ENCODE results near the gene VIPR2. TPM values are rescaled to one million over a fixed set of nuclear protein-coding genes. Genes with fewer than 3 reads are reported as not detected.

The VIPR2 gene
- total and polyA plus RNA-seq, 2 experiments from 2014 or later: 1.3 to 2.7 TPM

DNA sequence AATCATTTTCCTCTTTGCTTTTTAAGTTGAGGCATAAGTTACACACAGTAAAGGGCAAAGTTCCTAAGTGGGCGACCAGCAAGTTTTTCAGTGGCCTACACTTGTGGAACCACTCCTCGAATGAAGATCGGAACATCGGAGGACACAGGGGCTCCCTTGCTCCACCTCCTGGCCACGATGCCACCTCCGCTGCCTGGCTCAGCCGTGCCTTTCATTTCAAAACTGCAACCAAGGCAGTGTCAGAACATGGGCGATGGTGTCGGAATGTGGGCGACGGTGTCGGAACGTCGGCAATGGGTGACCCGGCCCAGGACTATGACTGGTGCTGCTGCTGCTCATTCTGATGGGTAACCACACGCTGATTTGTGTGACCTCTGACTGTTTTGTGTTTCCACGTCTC, 9.6 kb upstream of the VIPR2 start (continued):
- TF ChIP-seq ZNF462 (CRISPR knock-in tag; IDR thresholded peaks at IDR 0.05): no peak

DNA sequence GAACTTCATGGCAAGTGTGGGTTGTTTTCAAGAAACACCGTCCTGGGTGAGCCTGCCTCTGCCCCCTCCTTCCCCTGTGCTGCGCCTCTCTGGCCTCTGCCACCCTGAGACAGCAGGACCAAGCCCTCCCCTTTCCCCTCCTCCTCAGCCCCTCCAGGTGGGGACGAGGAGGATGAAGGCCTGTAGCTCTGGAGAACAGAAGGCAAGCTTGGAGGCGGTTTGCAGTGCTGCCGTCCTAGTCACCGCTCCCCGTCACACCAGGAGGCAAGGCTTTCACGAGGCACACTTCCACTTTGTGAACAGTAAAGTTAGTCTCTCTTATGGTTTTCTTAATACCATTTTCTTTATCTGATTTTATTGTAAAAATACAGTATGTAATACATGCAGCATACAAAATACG, 8.8 kb upstream of the VIPR2 start:
- no peaks in the 10 kb centered on the region for H3K9me2 ChIP-seq (ENCODE audit: insufficient read depth)
- ATAC-seq (no peak), DNase-seq (ENCODE audit: low spot score) (no peak)
- no peaks in the 10 kb centered on the region for H3K36me3 ChIP-seq (ENCODE audit: insufficient read depth)
- Mint-ChIP-seq H3K36me3 (ENCODE audit: low read depth) (peaks cover 2% of the 10 kb centered on the region; the same call in 1 of the 3 replicates), H3K4me3 (no peak overlapping the region), H3K27me3 (ENCODE audit: insufficient read depth, low read depth, poor library complexity) (peaks cover 6% of the 10 kb centered on the region), H3K27ac (no peak overlapping the region), H3K4me1 (no peaks in the 10 kb centered on the region), H3K9me3 (peaks cover 74% of the 10 kb centered on the region)
- no peaks in the 10 kb centered on the region for H3F3A ChIP-seq (replicated peaks; ENCODE audit: low read depth)
- H3K4me3 ChIP-seq: no peak overlapping the region
- H4K20me1 ChIP-seq (replicated peaks; ENCODE audit: insufficient read depth): no peaks in the 10 kb centered on the region
- no peaks in the 10 kb centered on the region for H3K4me1 ChIP-seq (ENCODE audit: insufficient read depth)
- TF ChIP-seq NANOG (IDR thresholded peaks at IDR 0.05; ENCODE audit: borderline replicate concordance): no peak
- TF ChIP-seq EZH2 (IDR thresholded peaks at IDR 0.05; ENCODE audit: low read depth, unreplicated experiment): no peak
- no peak for TF ChIP-seq ZNF331 (CRISPR knock-in tag; IDR thresholded peaks at IDR 0.05; ENCODE audit: low read depth)
- TF ChIP-seq ETS1 (IDR thresholded peaks at IDR 0.05): no peak
- TF ChIP-seq POLR2AphosphoS5 (IDR thresholded peaks at IDR 0.05; ENCODE audit: low read depth): no peak
- TF ChIP-seq STAT1 (IDR thresholded peaks at IDR 0.05; ENCODE audit: unreplicated experiment): no peak
- TF ChIP-seq REST (IDR thresholded peaks at IDR 0.05; ENCODE audit: unreplicated experiment): no peak
- no peak for TF ChIP-seq JUNB (IDR thresholded peaks at IDR 0.05; ENCODE audit: unreplicated experiment)
- TF ChIP-seq CTCF (conservative IDR thresholded peaks at IDR 0.05; ENCODE audit: low read depth in 2 of 2): no peak
- no peak for TF ChIP-seq ZNF114 (CRISPR knock-in tag; IDR thresholded peaks at IDR 0.05)
- no peak for TF ChIP-seq CREB1 (CRISPR knock-in tag; IDR thresholded peaks at IDR 0.05; ENCODE audit: low read depth)
- no peak overlapping the region for H2AFZ ChIP-seq
- no peaks in the 10 kb centered on the region for H3K27me3 ChIP-seq (ENCODE audit: insufficient read depth)
- no peak overlapping the region for H3K27ac ChIP-seq (ENCODE audit: low read depth)
- H3K79me2 ChIP-seq (replicated peaks; ENCODE audit: insufficient read depth): no peaks in the 10 kb centered on the region
- no peak overlapping the region for H3K4me2 ChIP-seq

All from GM23338 (cell line).